Endothelial cell (in vitro differentiated cells): ENCODE data around the gene CDH22. TPM values are rescaled to one million over a fixed set of nuclear protein-coding genes. Genes with fewer than 3 reads are reported as not detected.

Experiments
- DNase-seq: peaks from one replicate; pipeline ENCODE4 v3.0.0; 2021; ENCODE audit warnings: low spot score
- H3K27ac Mint-ChIP-seq: one replicate; pipeline ENCODE4 v1.8.0; 2021; ENCODE audit warnings: mixed read lengths, inconsistent platforms; ENCODE audit not compliant: unreplicated experiment
- H3K27me3 Mint-ChIP-seq: one replicate; pipeline ENCODE4 v1.8.0; 2021; ENCODE audit warnings: mild to moderate bottlenecking, moderate library complexity, mixed read lengths, inconsistent platforms; ENCODE audit not compliant: unreplicated experiment
- H3K36me3 Mint-ChIP-seq: one replicate; pipeline ENCODE4 v1.8.0; 2021; ENCODE audit warnings: mild to moderate bottlenecking, low read depth, mixed read lengths, inconsistent platforms; ENCODE audit not compliant: unreplicated experiment
- H3K4me1 Mint-ChIP-seq: one replicate; pipeline ENCODE4 v1.8.0; 2021; ENCODE audit warnings: mild to moderate bottlenecking, mixed read lengths, inconsistent platforms; ENCODE audit not compliant: unreplicated experiment
- H3K4me3 Mint-ChIP-seq: one replicate; pipeline ENCODE4 v1.8.0; 2021; ENCODE audit warnings: mild to moderate bottlenecking, mixed read lengths, inconsistent platforms; ENCODE audit not compliant: unreplicated experiment
- H3K9me3 Mint-ChIP-seq: one replicate; pipeline ENCODE4 v1.8.0; 2021; ENCODE audit warnings: mixed read lengths, inconsistent platforms; ENCODE audit not compliant: unreplicated experiment
- CTCF ChIP-seq: fragments of 200-600 bp; sonication (generic); IDR thresholded peaks from one replicate; pipeline ENCODE4 v1.5.0; 2021; ENCODE audit warnings: antibody characterized with exemption; ENCODE audit not compliant: unreplicated experiment
- total RNA-seq: library from RNA; stranded (reverse); fragmentation: NEBNext Ultra II Directional; extraction: Animal tissue kit (Norgen Biotek cat#: 25700); gene quantifications from one replicate; pipeline ENCODE4 v1.2.1, GENCODE V29; 2021; ENCODE audit not compliant: unreplicated experiment

Gene CDH22
- total RNA-seq, 1 donor from 2014 or later: 1.3 TPM

GRCh38 chr20:46191168-46191540 is 117.1 kb downstream of the CDH22 start:
- Mint-ChIP-seq H3K9me3 (no peaks in the 10 kb centered on the region), H3K27me3 (peaks cover 2% of the 10 kb centered on the region), H3K4me3 (no peak overlapping the region), H3K27ac (no peak overlapping the region), H3K4me1 (no peaks in the 10 kb centered on the region), H3K36me3 (no peaks in the 10 kb centered on the region)
- no peak for TF ChIP-seq CTCF
- no peak for DNase-seq

- no peak for TF ChIP-seq CTCF
- H3K4me1 Mint-ChIP-seq: no peaks in the 10 kb centered on the region
- no peak overlapping the region for H3K27ac Mint-ChIP-seq
- no peaks in the 10 kb centered on the region for H3K36me3 Mint-ChIP-seq
- no peak for DNase-seq
- no peaks in the 10 kb centered on the region for H3K9me3 Mint-ChIP-seq
- no peak overlapping the region for H3K4me3 Mint-ChIP-seq
- H3K27me3 Mint-ChIP-seq: peaks cover 2% of the 10 kb centered on the region
These were observed 117.7 kb downstream of the CDH22 start for GRCh38 chr20:46190478-46191167.

GRCh38 chr20:46188866-46189541 is 119.3 kb downstream of the CDH22 start:
- no peak for DNase-seq
- no peak overlapping the region for H3K27ac Mint-ChIP-seq
- H3K9me3 Mint-ChIP-seq: no peaks in the 10 kb centered on the region
- H3K4me3 Mint-ChIP-seq: no peak overlapping the region
- no peaks in the 10 kb centered on the region for H3K4me1 Mint-ChIP-seq
- peaks cover 2% of the 10 kb centered on the region for H3K27me3 Mint-ChIP-seq
- H3K36me3 Mint-ChIP-seq: no peaks in the 10 kb centered on the region
- no peak for TF ChIP-seq CTCF

GRCh38 chr20:46186210-46186609 is 122.1 kb downstream of the CDH22 start:
- H3K4me3 Mint-ChIP-seq: no peak overlapping the region

More at GRCh38 chr20:46186210-46186609, 122.1 kb downstream of the CDH22 start:
- no peak for TF ChIP-seq CTCF
- H3K4me1 Mint-ChIP-seq: no peaks in the 10 kb centered on the region
- no peaks in the 10 kb centered on the region for H3K36me3 Mint-ChIP-seq
- H3K27me3 Mint-ChIP-seq: peaks cover 2% of the 10 kb centered on the region
- no peak for DNase-seq
- H3K27ac Mint-ChIP-seq: no peak overlapping the region
- H3K9me3 Mint-ChIP-seq: no peaks in the 10 kb centered on the region
